C4-2B (cell line): ENCODE results near the gene SNAPC1.

Experiments
- ZFX ChIP-seq: fragments of 450-650 bp; IDR thresholded peaks from 2 replicates; pipeline ENCODE4 v1.6.1; 2017
- TF ChIP-seq, protein P1 (sequence below): fragments of 450-650 bp; conservative IDR thresholded peaks from 2 replicates; pipeline ENCODE4 v1.5.1; 2017; ENCODE audit warnings: mild to moderate bottlenecking

DNA sequence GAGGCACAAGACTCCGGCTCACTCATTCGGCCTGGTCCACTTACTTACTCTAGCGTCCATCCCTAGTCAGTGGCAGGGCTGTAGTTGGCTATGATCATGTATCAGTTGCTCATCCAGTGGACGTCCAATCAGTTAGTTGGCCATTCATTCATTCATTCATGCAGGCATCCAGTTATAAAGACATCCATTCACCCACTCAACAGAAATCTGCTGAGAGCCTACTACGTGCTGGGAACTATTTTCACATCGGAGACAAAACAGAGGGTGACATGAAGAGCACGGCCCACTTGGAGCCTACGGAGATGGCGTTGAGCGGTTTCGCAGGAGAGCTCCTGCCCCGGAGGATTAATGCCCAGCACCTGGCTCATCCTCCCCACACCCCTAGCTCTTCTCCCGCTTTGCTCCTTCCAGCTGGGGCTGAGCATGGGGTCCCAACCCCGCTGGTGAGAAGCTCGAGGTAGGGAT is 49.7 kb downstream of the SNAPC1 start:
- TF ChIP-seq, protein P1, sequence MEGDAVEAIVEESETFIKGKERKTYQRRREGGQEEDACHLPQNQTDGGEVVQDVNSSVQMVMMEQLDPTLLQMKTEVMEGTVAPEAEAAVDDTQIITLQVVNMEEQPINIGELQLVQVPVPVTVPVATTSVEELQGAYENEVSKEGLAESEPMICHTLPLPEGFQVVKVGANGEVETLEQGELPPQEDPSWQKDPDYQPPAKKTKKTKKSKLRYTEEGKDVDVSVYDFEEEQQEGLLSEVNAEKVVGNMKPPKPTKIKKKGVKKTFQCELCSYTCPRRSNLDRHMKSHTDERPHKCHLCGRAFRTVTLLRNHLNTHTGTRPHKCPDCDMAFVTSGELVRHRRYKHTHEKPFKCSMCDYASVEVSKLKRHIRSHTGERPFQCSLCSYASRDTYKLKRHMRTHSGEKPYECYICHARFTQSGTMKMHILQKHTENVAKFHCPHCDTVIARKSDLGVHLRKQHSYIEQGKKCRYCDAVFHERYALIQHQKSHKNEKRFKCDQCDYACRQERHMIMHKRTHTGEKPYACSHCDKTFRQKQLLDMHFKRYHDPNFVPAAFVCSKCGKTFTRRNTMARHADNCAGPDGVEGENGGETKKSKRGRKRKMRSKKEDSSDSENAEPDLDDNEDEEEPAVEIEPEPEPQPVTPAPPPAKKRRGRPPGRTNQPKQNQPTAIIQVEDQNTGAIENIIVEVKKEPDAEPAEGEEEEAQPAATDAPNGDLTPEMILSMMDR, result no peak
- no peak for TF ChIP-seq ZFX
